ENCODE results near the gene FKBP2.

DNA sequence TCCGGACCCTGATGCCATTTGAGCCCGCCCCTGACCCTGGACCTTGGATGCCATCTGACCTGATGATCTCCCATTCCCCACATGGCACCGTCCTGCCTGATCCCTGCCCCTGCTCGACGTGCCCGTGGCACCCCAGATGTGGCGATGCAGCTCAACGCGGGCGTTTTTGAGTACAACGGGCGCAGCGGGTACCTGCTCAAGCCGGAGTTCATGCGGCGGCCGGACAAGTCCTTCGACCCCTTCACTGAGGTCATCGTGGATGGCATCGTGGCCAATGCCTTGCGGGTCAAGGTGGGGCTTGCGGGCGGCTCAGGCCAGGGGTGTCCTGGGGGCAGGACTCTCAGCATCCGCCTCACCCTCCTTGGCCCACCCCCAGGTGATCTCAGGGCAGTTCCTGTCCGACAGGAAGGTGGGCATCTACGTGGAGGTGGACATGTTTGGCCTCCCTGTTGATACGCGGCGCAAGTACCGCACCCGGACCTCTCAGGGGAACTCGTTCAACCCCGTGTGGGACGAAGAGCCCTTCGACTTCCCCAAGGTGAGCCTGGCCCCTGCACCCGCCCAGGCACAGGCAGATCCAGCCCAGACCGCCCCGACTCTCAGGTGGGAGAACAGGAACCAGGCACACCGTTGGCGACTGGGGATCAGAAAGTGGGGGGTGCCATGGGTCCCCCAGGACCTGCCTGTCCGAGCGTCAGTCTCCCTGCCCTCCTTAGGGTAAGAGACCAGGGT lies 21.5 kb downstream of the FKBP2 start:
- TF ChIP-seq EZH2 (IDR thresholded peaks at IDR 0.05) = no peak
- no peak for TF ChIP-seq POLR2AphosphoS5 (IDR thresholded peaks at IDR 0.05; ENCODE audit: borderline replicate concordance, low read depth, low read length)

All from SK-N-MC (cell line).